Astrocyte of the spinal cord (primary cell): ENCODE results near the gene SLC18A3.

Source experiments
- DNase-seq: peaks from one replicate; pipeline ENCODE4 v3.0.0; 2011; ENCODE audit warnings: low read depth, low spot score
- H3K4me3 ChIP-seq: 2 replicates; pipeline ENCODE4 v1.5.1; 2011; ENCODE audit warnings: low read depth, mild to moderate bottlenecking, low read length, moderate library complexity
- in situ Hi-C: cut with HindIII; loops from 2 replicates; pipeline ENCODE4 v1.10.0; 2017; ENCODE audit warnings: low sequenced_read_pairs
- TF ChIP-seq, protein P1 (sequence below): IDR thresholded peaks from 2 replicates; pipeline ENCODE4 v1.5.1; 2012; ENCODE audit warnings: low read depth, mild to moderate bottlenecking, low read length, inconsistent platforms

The SLC18A3 gene

DNA sequence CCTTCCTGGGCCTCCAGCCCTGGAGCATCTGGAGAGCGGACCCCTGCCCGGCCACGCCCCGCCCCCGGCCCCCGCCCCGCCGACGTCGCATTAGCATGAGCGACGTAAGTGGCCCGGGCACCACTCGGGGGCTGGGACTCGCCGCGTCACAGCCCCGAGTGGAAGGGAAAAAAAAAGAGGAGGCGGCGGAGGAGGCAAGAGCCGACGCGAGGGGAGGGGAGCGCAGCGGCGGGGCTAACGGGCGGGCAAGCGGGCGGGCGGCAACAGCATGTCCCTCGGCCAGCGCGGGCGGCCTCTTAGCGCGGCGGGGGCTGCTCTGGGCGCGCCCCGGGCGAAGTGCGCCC is at the start of gene SLC18A3:
Gene SLC18A3, plus strand, starts transcription at position 197 of the 344 bp plus-strand sequence. CDS start 431 bp downstream, outside the sequence.
- DNase-seq = no peak
- in situ Hi-C loops = no loop called here
- TF ChIP-seq, protein P1, sequence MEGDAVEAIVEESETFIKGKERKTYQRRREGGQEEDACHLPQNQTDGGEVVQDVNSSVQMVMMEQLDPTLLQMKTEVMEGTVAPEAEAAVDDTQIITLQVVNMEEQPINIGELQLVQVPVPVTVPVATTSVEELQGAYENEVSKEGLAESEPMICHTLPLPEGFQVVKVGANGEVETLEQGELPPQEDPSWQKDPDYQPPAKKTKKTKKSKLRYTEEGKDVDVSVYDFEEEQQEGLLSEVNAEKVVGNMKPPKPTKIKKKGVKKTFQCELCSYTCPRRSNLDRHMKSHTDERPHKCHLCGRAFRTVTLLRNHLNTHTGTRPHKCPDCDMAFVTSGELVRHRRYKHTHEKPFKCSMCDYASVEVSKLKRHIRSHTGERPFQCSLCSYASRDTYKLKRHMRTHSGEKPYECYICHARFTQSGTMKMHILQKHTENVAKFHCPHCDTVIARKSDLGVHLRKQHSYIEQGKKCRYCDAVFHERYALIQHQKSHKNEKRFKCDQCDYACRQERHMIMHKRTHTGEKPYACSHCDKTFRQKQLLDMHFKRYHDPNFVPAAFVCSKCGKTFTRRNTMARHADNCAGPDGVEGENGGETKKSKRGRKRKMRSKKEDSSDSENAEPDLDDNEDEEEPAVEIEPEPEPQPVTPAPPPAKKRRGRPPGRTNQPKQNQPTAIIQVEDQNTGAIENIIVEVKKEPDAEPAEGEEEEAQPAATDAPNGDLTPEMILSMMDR = no peak
- H3K4me3 ChIP-seq = no peak within 1 kb of the TSS

DNA sequence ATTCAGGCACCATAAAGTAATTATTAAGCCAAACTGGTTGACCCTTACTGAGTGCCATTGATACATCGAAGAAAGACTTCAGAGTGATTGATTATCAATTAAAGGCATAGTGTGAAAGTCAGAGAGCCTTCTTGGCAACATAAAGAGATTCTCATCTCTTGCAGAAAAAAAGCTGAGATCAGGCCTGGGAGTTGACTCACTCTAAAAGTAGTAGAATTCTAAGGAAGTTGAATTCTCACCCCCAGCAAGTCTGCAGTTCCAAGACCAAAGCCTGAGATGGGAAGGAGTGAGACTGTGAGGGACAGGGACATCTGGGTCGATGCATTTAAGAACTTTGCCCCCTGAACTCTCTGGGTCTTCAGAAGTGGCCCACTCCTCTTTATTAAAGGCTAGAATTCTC is 49.6 kb upstream of the SLC18A3 start:
- H3K4me3 ChIP-seq = no peak overlapping the region
- in situ Hi-C loops = no loop called here
- TF ChIP-seq, protein P1 = no peak
- no peak for DNase-seq

DNA sequence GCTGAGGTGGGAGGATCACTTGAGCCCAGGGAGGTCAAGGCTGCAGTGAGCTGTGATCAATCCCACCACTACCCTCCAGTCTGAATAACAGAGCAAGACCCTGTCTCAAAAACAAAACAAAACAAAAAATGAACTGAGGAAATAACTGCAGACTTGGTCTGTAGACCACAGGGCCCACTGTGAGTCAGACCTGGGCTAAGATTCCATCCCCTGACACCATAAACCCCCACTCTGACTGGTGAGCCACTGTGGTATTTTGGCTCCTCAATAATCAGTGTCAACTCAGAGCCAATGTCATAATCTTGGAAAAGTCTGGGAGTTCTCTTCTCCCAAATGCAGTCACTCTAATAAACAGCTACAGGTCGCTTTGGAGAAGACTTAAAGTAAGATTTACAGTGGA is 47.2 kb upstream of the SLC18A3 start:
- in situ Hi-C loops = no loop called here
- TF ChIP-seq, protein P1 = no peak
- H3K4me3 ChIP-seq = no peak overlapping the region
- DNase-seq = peak; percentile 35

DNA sequence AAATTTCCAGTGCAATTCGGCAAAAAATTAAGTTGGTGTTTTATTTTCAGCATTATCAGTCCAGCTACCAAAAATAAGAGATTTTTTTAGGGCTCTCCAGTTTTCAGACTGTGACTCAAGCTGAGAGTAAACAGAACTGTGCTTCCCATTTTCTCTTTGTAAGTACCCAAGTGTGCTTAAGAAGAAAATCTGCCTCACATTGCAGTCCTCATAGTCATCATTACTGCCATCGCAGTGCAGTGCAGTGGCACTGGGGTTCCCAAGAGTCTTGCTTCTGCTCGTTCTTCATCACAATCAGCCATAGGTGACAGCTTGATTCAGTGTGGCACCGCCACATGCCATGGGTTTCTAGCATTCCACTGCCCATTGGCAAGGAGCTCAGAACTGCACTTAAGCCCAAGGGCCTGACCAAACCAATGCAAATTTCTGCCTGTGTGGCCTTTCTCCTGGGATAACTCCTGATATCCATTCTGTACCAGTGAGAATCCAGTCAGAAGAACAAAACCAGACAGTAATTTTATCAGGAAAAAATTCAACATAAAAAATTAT is 45.6 kb upstream of the SLC18A3 start:
- TF ChIP-seq, protein P1 = no peak
- DNase-seq = no peak
- in situ Hi-C loops = no loop called here
- no peak overlapping the region for H3K4me3 ChIP-seq

DNA sequence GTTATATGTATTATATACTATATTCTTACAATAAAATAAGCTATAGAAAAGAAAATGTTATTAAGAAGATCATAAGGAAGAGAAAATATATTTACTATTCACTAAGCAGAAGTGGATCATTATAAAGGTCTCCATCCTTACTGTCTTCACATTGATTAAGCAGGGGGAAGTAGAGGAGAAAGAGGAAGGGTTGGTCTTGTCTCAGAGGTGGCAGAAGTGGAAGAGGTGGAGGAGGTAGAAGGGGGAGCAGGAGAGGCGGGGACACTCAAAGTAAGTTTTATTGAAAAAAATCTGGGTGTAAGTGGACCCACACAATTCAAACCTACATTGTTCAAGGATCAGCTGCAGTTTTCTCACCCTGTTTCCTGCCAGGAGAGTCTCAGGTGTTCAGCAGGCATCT is 42.3 kb upstream of the SLC18A3 start:
- TF ChIP-seq, protein P1 = no peak
- no peak overlapping the region for H3K4me3 ChIP-seq
- no peak for DNase-seq
- in situ Hi-C loops = no loop called here

DNA sequence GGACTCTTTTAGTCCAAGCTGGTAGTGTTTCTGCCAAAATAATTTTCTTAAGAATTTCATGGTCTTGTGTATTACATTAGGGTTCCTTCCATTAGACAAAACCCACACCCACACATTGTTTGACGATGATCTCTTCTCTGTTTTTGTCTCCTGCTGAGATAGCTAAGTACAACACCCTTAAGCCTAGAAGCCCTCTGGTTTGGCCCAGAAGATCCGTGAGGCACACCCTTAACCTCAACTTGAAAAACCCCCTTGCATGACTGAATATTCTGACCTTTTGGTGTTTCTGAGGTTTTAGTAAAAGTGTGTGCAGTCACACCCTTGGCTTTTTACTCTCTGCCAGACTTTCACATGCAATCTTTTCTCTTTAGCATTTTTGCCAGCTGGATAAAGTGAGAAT is 41.9 kb upstream of the SLC18A3 start:
- in situ Hi-C loops = no loop called here
- TF ChIP-seq, protein P1 = no peak
- no peak overlapping the region for H3K4me3 ChIP-seq
- DNase-seq = peak; percentile 60
